Activated CD4-positive, alpha-beta T cell treated with anti-CD3 and anti-CD28 coated beads, Interleukin-2, amount 50 U/mL, for 48 hours (primary cell): ENCODE measurements around the gene UCK2.

ENCODE experiments used
- DNase-seq, 2 experiments: peaks; one replicate each; pipeline ENCODE4 v3.0.0-alpha.2; 2020

Gene UCK2

DNA sequence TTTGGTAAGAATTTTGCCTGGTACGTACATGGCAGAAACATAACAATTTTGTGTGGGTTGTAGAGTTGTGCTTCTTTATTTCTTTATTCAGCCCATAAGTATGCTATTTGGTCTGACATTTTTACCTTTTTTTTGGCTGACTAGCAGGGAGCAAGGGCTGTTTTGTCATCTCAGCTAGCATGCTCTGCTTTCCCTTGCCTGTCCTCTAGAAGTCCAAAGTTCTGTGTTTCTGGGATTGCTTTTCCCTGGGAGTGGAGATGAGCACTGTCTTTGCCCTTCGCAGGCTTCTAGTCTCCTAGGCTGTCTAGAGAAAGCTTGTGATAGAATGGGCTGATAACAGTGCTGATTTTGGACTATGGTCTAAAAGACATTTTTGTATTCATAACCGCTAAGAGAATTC lies 7.5 kb downstream of the UCK2 start:
- DNase-seq = no peak

DNA sequence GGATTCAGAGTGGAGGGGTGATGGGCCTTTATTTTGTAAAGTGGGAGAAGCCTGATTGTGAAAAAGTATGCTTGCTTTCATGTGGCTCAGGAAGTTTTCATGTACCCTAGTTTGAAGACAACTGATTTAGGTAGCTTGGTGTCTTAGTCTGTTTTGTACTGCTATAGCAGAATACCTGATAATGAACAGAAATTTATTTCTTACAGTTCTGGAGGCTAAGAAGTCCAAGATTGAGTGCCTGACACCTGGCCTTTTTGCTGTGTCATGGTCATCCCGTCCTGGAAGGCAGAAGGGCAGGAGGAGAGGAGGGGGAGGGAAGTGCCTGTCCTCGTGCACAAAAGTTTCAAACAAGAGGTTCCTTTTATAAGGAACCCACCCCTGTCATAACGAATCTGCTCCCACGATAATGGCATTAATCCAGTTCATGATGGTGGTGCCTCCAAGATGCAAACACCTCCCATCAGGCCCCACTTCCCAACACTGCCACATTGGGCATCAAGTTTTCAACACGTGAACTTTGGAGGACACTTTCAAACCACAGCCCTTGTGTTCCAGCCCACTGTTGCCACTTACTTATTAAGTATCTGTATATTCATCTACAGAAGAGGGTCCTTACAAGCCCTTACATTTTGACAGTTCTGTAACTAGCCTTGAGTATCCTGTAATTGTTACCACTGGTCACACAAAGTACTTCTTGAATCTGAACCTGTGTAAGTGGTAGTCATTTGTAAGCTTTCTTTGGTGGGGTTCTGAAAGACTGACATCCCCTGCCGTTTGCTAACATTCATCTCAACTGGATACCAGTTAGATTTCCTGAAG lies 9.5 kb downstream of the UCK2 start:
- no peak for DNase-seq

DNA sequence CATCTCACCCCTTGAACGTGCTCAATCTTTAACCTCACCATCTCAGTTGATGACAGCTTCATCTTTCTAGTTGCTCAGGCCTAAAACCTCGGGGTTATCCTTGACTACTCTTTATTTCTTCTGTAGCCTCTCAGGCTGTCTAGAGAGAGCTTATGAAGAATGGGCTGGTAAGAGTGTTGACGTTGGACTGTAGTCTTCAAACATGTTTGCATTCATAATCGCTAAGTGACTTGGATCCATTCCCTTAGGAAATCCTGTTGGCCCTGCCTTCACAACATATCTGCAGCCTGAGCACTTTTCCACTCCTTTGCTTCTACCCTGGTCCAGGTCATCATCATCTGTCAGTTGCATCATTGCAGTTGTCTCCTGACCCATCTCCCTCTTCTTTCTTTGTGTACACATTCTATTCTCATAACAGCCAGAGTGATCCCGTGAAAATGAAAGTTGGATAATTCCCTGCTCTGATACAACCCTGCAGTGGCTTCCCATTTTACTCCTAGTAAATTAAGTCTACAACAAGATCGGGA lies 10.5 kb downstream of the UCK2 start:
- DNase-seq = no peak

DNA sequence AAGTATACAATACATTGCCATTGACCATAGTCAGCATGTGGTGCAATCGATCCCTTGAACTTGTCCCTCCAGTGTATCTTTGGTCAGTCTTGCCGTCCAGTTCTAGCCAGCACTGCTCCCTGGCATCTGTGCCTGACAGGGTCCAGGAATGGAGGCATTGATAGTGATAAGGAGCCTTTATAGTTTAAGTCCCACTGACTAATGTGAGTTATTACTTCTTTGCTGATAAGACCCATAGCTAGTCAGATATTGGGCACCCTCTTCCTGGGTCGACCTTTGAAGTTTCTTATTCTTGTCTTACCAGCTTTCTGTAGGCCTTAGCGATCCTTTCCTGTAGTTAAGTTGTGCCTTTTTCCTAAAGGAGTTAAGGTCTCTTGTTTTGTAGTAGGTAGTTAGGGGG lies 13.0 kb downstream of the UCK2 start:
- DNase-seq = no peak

DNA sequence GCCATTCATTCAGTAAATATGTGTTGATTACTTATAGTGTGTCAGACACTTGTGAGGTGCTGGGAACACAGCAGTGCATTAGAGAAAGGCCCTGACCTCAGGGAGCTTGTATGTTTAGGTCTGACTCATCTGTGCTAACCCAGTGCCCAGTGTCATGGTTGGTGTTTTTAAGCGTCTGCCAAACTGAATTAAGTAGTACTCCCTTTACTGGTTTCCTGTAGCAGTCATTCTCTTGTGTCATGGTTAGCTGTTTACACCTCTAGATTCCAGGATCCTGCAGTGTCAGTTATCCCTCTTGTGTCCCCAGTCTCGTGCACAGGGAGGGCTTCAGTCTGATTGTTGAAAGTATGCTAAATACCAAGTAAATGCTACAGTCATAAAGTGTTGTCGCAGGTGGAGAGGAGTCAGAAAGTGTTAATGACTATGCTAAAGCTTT lies 14.2 kb downstream of the UCK2 start:
- DNase-seq = no peak

DNA sequence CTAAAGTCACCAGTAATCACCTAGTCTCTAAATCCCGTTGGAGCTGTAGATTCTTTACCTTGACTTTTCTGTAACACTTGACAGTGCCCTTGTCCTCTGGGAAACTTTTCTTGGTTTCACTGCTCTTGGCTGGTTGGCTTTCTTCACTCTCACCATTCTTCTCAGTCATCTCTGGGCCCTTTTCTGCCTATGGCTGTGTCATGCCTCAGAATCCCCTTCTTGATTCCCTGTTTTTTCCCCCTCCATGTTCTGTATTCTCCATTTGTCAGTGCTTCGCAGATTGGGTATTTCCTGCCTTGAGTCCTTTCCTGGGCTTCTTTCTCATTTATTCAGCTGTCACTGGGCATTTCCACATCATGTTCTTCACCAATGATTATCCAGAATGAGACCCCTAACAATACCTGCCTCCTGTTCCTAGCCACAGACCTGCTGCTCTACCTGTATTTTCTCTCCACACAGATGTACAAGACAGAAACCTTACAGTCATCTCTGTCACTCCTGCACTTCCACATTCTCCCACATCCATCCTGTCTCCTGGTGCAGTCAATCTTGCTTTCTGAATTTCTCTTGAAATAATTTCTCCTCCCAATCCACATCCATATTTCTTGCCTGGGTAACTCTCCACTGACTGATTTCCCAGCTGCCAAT lies 14.7 kb downstream of the UCK2 start:
- DNase-seq = no peak

DNA sequence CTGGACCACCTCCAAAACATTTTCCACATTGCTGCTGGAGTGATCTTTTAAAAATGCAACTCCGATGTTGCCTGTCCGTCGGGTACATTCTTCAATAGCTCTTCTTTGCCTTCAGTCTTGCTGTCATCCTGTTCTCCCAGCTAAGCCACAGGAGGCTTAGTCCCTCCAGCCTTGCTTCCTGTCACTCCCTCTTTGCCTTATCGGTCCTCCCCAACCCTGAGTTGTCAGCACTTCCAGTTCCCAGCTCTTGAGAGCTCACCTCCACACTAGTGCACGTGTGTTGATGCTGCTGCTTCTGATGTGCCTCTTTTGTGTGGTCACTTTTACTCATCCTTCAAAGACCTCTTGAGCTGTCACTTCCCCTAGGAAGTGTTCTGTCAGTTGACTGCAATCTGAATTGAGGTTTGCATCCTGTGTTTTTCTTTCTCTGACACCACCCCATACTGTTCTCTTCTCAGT lies 15.3 kb downstream of the UCK2 start:
- peak in 1 of 2 experiments; percentile 7 for DNase-seq

DNA sequence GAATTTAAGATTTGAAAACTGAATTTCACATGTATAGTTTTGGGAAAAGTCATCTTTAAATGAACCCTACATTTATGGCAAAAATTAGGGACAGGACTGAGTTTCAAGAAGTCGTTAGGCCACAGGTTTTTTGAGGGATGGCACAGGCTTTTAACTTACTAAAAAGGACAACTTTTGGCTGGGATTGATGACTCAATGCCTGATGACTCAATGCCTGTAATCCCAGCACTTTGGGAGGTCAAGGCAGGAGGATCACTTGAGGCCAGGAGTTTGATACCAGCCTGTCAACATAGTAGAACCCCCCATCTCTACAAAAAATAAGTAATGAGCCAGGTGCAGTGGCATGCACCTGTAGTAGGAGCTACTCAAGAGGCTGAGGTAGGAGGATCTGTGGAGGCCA lies 15.9 kb downstream of the UCK2 start:
- no peak for DNase-seq

DNA sequence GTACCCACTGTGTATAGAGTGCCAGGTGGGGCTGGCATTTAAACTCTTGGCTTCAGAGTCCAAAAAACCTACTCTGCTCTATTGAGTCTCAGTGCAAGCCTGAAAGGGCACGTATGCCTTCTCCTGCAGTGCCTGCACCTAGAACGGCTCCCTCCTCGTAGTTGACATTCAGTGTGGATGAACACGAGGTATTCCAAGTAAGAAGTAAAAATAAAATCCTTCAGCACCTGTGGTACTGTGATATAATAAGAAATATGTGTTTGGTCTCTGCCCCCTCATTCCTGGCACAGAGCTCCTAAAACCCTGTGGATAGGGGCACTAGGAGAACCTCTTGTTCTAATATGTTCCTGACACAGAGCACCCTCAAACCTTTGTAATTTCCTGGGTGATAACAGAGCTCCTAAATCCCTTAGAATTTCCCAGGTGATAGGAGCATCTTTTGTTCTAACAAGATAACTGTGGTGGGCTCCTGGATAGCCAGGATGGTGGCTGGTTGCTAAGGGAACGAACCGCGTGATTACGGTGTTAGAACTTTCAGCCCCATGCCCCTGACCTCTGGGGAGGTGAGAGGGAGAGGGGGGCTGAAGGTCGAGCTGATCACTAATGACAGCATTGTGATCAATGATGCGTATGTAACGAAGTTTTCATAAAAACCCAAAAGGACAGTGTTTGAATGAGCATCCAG lies 16.8 kb downstream of the UCK2 start:
- no peak for DNase-seq

DNA sequence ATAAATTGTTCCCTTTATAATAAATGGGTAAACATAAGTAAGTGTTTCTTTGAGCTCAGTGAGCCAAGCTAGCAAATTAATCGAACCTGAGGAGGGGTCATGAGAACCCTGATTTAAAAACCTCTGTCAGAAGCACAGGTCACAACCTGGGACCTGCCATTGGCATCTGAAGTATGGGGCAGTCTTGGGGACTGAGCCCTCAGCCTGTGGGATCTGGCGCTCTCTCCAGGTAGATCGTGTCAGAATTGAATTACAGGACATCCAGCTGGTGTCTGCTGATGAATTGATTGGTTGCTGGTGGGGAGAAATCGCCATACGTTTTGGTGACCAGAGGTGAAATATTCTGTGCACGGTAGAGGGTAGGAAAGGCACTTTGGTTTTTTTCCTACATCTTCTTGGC lies 17.5 kb downstream of the UCK2 start:
- no peak for DNase-seq

DNA sequence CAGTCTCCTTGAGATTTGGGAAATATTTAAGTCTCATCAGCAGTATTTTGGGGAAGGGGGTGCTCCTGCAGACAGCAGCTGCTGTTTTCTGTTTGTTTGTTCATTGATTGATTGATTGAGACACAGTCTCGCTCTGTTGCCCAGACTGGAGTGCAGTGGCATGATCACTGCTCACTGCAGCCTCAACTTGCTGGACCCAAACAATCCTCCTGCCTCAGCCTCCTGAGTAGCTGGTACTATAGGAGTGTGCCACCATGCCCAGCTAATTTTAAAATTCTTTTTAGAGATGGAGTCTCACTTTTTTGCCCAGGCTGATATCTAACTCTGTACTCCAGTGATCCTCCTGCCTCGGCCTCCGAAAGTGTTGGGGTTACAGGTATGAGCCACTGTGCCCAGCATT lies 18.2 kb downstream of the UCK2 start:
- DNase-seq = no peak

DNA sequence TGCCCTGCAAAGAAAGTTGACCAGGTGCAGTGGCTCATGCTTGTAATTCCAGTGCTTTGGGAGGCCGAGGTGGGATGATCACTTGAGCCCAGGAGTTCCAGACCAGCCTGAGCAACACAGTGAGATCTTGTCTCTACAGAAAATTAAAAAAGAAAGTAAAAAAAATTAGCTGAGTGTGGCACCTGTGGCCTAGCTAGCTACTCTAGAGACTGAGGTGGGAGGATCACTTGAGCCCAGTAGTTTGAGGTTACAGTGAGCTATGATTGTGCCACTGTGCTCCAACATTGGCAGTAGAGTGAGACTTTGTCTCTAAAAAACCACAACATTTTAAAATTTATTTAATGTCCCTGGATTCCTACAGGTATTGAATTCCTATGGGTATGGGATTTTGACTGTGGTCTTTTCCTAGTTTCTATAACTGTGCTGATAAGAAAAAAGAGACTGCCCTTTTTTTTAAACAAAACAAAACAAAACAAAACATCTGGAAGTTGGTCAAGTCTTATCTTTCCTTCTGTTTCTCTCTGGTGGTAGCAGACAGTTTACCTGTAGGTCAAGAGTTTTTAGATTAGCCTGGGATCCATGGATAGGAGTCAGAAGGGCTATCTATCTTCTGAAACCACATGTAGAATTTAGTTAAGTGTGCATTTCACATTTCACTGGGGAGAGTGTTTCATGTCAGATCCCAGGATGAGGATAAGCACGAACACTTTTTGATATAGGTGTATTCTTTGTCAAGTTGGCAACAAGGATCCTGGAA lies 18.8 kb downstream of the UCK2 start:
- no peak for DNase-seq

DNA sequence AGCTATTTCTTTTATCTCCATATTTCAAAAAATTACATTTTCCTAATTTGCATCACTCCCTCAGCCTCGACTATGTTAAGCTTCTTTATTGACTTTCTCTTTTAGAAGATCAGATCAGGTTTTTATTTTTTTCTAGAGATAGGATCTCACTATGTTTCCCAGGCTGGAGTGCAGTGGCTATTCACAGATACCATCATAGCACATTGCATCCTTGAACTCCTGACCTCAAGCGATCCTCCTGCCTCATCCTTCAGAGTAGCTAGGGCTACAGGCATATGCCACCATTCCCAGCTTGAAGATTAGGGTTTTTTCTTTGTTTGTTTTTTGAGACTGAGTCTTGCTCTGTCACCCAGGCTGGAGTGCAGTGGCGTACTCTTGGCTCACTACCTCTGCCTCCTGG lies 20.1 kb downstream of the UCK2 start:
- no peak for DNase-seq

DNA sequence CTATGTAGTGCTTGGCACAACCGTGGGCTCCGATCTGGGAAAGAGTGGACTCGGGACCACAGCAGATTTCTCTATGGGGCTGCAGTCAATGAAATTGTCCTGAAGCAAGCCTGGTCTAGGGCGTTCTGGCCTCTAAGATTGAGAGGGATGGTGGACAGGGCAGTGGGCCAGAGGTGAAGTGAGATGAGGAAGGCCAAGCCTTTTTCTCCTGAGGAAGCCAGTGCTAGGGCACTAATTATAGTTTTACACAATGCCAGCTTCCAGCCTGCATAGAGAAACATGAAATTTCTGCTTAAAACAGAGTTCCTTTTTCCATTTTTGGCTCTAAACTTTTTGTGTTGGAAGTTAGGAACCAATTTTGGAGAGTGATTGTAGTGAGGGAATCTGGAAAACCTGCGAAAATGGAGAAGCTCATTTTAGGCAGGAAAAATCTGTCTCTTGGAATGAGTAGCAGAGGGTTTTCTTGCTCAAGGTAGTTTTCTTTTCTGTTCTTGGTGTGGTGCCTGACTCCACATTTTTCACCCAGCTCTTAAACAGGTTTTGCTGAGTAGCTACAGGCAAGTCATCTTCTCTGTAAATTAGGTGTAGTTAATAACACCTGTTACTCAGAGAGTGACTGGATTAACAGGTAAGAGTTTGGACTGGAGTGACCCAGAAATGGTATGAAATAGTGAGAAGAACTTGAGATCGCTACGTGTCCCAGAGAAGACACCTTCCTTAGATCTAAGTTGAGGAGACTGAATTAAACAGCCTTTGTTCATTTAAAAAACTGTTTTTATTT lies 22.1 kb downstream of the UCK2 start:
- no peak for DNase-seq

DNA sequence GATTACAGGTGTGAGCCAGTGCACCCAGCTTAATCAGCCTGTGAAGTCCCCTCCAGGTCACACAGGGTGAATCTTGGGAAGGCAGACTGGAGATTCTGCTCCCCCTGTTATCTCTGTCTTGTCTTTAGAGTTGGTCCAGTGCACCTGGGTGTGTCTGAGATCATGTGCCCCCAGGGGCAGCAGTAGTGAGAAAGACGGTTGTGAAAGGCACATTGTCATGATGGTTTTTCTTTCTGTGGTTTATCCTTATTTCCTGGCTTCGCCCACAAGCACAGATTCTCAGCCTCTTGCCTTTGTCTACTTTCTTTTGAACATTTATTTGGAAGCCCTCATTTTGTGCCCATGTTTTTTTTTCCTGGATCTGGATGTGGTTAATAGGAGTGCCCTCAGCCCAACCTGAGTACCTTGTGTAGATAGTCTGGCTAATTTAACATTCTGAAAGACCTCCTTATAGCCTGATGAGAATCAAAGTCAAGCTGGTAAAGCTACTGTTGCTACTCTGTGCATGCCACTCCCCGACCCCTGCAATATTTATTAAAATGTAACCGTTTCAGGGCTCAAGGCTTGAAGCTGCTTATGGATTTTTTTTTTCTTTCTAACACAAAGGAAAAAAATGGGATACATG lies 23.7 kb downstream of the UCK2 start:
- DNase-seq = no peak

DNA sequence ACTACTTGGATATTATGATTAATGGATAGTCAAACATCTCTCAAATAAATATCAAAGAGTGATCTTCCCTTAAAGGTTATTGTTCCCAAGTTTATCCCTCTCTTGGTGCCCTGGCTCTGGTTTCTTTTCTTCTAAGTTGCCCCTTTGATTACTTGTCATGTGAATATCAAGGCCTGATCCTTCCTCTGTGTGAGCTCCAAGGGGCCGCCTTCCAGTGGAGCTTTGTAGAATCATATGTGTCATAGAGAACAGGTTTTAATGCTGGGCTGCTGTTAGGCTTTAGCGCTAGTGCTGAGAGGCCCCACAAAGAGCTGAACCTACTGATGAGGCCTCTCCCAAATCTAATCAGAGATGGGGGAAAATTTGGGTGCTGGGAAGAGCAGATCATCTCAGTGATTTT lies 25.5 kb downstream of the UCK2 start:
- DNase-seq = no peak

DNA sequence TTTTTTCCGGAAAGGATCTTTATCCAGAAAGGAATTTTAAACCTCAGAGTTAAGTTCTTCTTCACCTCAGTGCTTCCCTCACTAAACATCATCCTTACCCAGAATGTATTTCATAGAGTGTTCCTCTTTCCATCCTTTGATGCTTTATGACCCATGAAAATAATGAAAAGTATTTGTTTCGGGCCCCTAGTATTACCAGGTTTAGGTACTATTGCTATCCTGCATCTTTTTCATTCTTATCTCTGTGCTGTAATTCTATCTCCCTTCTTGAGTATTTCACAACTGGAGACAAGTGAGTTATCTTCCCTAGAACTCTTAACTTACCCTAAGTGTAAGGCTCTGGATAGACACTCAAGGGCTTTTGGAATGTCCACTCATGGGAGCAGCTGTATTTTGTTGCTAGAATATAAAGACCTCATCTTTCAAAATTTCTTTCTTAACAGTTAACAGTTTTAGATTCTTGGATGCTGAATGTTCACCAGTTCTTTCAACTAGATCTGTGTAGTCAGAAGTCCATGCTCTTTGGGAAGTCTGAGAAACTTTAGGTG lies 26.2 kb downstream of the UCK2 start:
- DNase-seq = no peak

DNA sequence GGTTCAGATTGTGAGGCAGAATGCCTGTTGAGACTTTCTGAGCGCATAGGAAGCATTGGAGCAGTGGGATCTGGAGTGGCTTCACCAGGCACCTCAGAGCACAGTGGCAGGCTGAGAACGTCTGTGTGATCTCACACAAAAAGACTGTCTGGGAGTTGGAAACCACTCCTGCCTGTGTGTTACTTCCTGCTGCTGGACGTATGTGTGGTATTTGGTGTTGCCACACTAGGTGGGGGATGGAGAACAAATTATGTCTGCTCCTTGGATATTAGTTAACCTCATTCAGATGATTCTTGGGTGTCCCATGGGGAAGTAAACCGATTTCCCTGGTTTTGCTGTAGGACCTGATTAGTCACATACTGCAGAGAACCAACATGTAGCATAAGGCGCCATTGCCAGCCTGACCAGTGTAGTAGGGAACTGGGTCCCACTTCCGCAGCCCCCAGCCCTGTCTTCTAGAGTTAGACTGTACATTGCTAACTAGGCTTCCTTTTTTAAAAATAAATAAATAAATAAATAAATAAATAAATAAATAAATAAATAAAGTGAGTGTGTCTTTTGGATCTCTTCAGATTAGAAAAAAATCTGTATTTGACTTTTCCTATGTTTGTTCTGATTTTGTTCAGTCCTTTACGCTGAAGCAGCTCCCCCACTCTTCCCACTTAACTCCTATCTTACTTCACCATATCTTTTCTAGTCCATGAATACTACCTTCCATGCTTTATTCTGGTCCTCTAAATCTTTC lies 26.9 kb downstream of the UCK2 start:
- no peak for DNase-seq

DNA sequence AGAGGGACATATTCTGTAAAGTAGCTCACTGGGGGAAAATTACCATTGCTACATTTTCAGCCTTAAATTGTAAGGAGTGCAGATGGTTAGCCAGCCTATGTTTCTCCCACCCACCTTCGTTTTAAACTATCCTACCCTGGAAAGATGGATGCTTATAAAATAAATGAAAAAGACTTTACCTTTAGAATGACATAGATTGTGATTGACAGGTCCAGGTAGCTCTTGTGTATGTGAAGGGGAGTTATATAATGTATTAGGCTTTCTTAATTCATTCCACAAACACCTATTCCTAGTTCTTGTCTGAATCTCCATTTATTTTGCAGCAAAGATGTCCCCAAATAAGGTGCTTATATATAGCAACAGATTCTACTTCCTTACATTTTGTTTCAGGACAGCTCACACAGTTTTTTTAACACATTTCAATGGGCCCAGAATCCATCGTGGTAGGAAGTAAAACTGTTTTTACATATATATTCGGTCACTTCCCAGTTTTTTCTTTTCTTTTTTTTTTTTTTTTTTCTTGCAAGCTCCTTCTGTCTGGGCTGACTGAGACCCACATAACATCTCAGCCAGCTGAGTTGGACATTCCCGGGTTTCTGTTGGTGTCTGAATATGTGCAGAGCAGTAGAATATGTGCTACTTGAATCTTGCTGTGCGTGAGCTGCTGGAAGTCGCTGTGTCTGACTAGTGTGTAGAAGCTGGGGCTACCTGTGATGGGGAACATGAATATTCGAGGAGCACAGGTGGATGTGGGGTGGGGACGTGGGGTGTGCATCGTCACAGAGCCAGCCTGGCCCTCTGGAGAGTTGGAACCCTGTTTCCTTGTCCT lies 27.8 kb downstream of the UCK2 start:
- DNase-seq = no peak

DNA sequence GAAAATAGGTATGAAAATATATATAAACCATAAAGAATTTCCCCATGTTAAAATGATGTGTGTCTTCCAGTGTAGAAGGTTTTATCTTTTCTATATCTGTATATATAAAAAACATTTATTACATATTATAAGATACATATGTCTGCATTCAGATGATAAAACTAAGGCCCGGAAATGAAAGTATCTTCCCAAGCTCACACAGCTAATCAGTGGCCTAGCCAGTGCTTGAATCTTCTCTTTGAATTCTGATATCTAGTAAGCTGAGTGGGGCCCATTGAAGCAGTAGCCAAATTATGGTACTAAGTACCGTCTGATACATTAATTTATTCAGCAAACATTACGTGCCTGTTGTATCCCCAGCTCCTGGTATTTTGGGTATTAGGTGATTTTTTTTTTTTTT lies 28.6 kb downstream of the UCK2 start:
- DNase-seq = no peak
